Heart left ventricle (tissue), 16 donors: ENCODE measurements around the gene AKR1E2. TPM values are rescaled to one million over a fixed set of nuclear protein-coding genes. Genes with fewer than 3 reads are reported as not detected.

ENCODE experiments used
- ATAC-seq, 4 donors: fragments of 200-7000 bp; cut with Tn5 transposase; one replicate each; pipeline ENCODE4 v1.9.1; 2020 to 2022; ENCODE audit warnings: moderate library complexity in 4 of 4, mild to moderate bottlenecking in 3 of 4, moderate number of reproducible peaks in 1 of 4
- DNase-seq, 5 donors: peaks; one replicate each; pipeline ENCODE4 v3.0.0-alpha.2; 2020
- H3K27ac ChIP-seq, 12 donors: fragments of 200-600 bp; sonication (generic) in 4 of 12; one replicate each; pipeline versions ENCODE4 v1.5.0 to v1.8.0; 2016 to 2022; ENCODE audit warnings: mild to moderate bottlenecking in 2 of 12
- H3K27me3 ChIP-seq, 9 donors: fragments of 200-600 bp; sonication (generic) in 2 of 9; one replicate each; pipeline versions ENCODE4 v1.5.1 to v1.8.0; 2016 to 2022; ENCODE audit warnings: mild to moderate bottlenecking in 3 of 9
- H3K36me3 ChIP-seq, 9 donors: fragments of 200-600 bp; sonication (generic) in 2 of 9; one replicate each; pipeline versions ENCODE4 v1.5.0 to v1.8.0; 2018 to 2022; ENCODE audit warnings: mild to moderate bottlenecking in 2 of 9
- H3K4me1 ChIP-seq, 12 donors: fragments of 200-600 bp; sonication (generic) in 4 of 12; one replicate each; pipeline versions ENCODE4 v1.5.0 to v1.8.0; 2016 to 2022; ENCODE audit warnings: mild to moderate bottlenecking in 3 of 12
- H3K4me3 ChIP-seq, 12 donors: fragments of 200-600 bp; sonication (generic) in 4 of 12; one replicate each; pipeline versions ENCODE4 v1.5.0 to v1.8.0; 2017 to 2022; ENCODE audit warnings: mild to moderate bottlenecking in 9 of 12, moderate library complexity in 4 of 12
- H3K9me3 ChIP-seq, 12 donors: fragments of 200-600 bp; sonication (generic) in 4 of 12; one replicate each; pipeline versions ENCODE4 v1.5.0 to v1.8.0; 2016 to 2022; ENCODE audit warnings: mild to moderate bottlenecking in 1 of 12
- CTCF ChIP-seq, 12 donors: fragments of 200-600 bp; sonication (generic) in 4 of 12; IDR thresholded peaks; one replicate each; pipeline versions ENCODE4 v1.5.0 to v1.8.0; 2018 to 2022; ENCODE audit warnings: antibody characterized with exemption in 12 of 12, mild to moderate bottlenecking in 5 of 12
- POLR2A ChIP-seq, 2 donors: fragments of 450-650 bp; IDR thresholded peaks; one replicate each; pipeline ENCODE4 v1.6.1; 2017; ENCODE audit warnings: antibody characterized with exemption in 2 of 2, mild to moderate bottlenecking in 2 of 2, moderate library complexity in 2 of 2
- WGBS, 4 donors: extraction: QIAGEN DNeasy Blood & Tissue Kit in 2 of 4; methylation state at CpG; one replicate each; pipeline versions ENCODE4 v1.1.5 to v1.1.7; 2013 to 2018; 5-methylcytosine and 5-hydroxymethylcytosine counted together
- intact Hi-C, 10 donors: fragments of 100-400 bp; cut with DNase I; formaldehyde crosslinking; loops; one replicate each; pipeline versions ENCODE4 v1.11.1 to v1.14.2; 2022
- polyA plus RNA-seq, 2 donors: library from polyadenylated mRNA; stranded (reverse); fragments of 200-250 nt; gene quantifications; one replicate each; pipeline ENCODE4 v1.2.3, GENCODE V29; 2013
- total RNA-seq, 9 donors: library from RNA; depleted of rRNA in 2 of 9; stranded (reverse); fragments of >200 nt in 2 of 9; fragmentation: NEBNext Ultra II Directional in 3 of 9; extraction: Animal tissue kit (Norgen Biotek cat#: 25700) in 3 of 9; gene quantifications; one replicate each; pipeline versions ENCODE4 v1.1.0 to v1.2.4, GENCODE V29; 2016 to 2023
- donor health status: ischemic (EF 13 %, LVEDD 7.1; RV severe dilation, severe dysfunction).
- donor health status: healthy with polysubstance abuse.
- donor health status: DM: no; HTN: yes; CAD: no.
- donor health status: DM: no; HTN: no; CAD: no.
- donor health status: ischemic (EF 25% LVEDD 6.9; RV normal size, moderate dysfunction).
- donor health status: ischemic (EF 25% LVEDD 5.7; RV mildly dilated, moderate dysfunction).
- donor health status: healthy.
- donor health status: DM: yes; HTN: yes; CAD: no.
- donor health status: ischemic (EF 35%, LVEDD 5.7; RV mildly dilated, moderate dysfunction).
- donor health status: nonischemic (EF 11% LVEDD 7.7; RV severe dilation, severe dysfunction).
- donor health status: DM: yes; HTN: yes; CAD: no.
- donor health status: PGD.
- donor health status: ischemic (EF 29% LVEDD 5.4; RV normal size, mild dysfunction).
- donor health status: nonischemic (EF 23%, LVEDD 6.1; RV moderate dilation, normal function).

Gene AKR1E2
- total and polyA plus RNA-seq, 11 donors = 1.2 to 8.0 (median 3.8) TPM

- intact Hi-C loops = no loop called here
- no peak for TF ChIP-seq CTCF (IDR thresholded peaks at IDR 0.05)
- TF ChIP-seq POLR2A (IDR thresholded peaks at IDR 0.05) = no peak
- H3K27ac ChIP-seq = peak overlapping the region in 3 of 12 donors; percentile 35 to 49 (median 36)
- WGBS, 4 donors = 84 to 92% (median 86%) methylated on average over 4 of the region's 4 CpGs
- H3K36me3 ChIP-seq = peaks cover 0 to 55% (median 23%) of the 10 kb centered on the region in 9 donors
- H3K27me3 ChIP-seq = no peaks in the 10 kb centered on the region
- DNase-seq (no peak), ATAC-seq (no peak)
- H3K4me3 ChIP-seq = no peak overlapping the region
- H3K4me1 ChIP-seq = peaks cover 0 to 13% (median 2%) of the 10 kb centered on the region in 12 donors
- H3K9me3 ChIP-seq = no peaks in the 10 kb centered on the region
Measured at GRCh38 chr10:4839353-4839752, 13.3 kb downstream of the AKR1E2 start.

- H3K27me3 ChIP-seq = no peaks in the 10 kb centered on the region
- DNase-seq (no peak), ATAC-seq (no peak)
- WGBS, 4 donors = 75 to 94% (median 88%) methylated on average over 2 of the region's 2 CpGs
- H3K27ac ChIP-seq = no peak overlapping the region
- peaks cover 0 to 49% (median 16%) of the 10 kb centered on the region in 9 donors for H3K36me3 ChIP-seq
- H3K4me3 ChIP-seq = no peak overlapping the region
- H3K9me3 ChIP-seq = no peaks in the 10 kb centered on the region
- intact Hi-C loops = loop anchor here in 5 of 10 donors (10.0 kb wide), 3 partner anchors 545 to 785 kb away; no protein-coding TSS in a partner anchor
- TF ChIP-seq POLR2A (IDR thresholded peaks at IDR 0.05) = no peak
- H3K4me1 ChIP-seq = peaks cover 0 to 13% (median 2%) of the 10 kb centered on the region in 12 donors
Measured at GRCh38 chr10:4840151-4840550, 14.1 kb downstream of the AKR1E2 start.

- Histone ChIP-seq H3K36me3 (peaks cover 0 to 25% (median 4%) of the 10 kb centered on the region in 9 donors), H3K9me3 (no peaks in the 10 kb centered on the region), H3K27ac (no peak overlapping the region), H3K4me3 (no peak overlapping the region), H3K27me3 (no peaks in the 10 kb centered on the region), H3K4me1 (peaks cover 0 to 14% (median 4%) of the 10 kb centered on the region in 12 donors)
- TF ChIP-seq CTCF (IDR thresholded peaks at IDR 0.05) (no peak), POLR2A (IDR thresholded peaks at IDR 0.05) (no peak)
- ATAC-seq = no peak
- DNase-seq = no peak
- intact Hi-C loops = loop anchor here in 5 of 10 donors (10.0 kb wide), 3 partner anchors 541 to 781 kb away; no protein-coding TSS in a partner anchor
- 92 to 98% (median 95%) methylated on average over 13 to 16 of the region's 16 CpGs for WGBS, 4 donors
Measured at GRCh38 chr10:4843525-4844180, 17.6 kb downstream of the AKR1E2 start.

GRCh38 chr10:4844864-4845263 is 18.9 kb downstream of the AKR1E2 start:
- DNase-seq = no peak
- no peak overlapping the region for H3K4me3 ChIP-seq
- ATAC-seq = no peak
- 95 to 98% (median 97%) methylated on average over 9 to 25 of the region's 25 CpGs for WGBS, 4 donors
- H3K27ac ChIP-seq = no peak overlapping the region
- no peaks in the 10 kb centered on the region for H3K27me3 ChIP-seq
- intact Hi-C loops = loop anchor here in 9 of 10 donors (5.0 to 10.0 kb wide), 10 partner anchors 137 to 780 kb away; partner anchors contain the start of gene AKR1C3 (in 1 of the 9)
- H3K4me1 ChIP-seq = peaks cover 0 to 18% (median 8%) of the 10 kb centered on the region in 12 donors
- H3K9me3 ChIP-seq = no peaks in the 10 kb centered on the region
- peaks cover 0 to 25% (median 0%) of the 10 kb centered on the region in 9 donors for H3K36me3 ChIP-seq
- TF ChIP-seq POLR2A (IDR thresholded peaks at IDR 0.05) = no peak
- TF ChIP-seq CTCF (IDR thresholded peaks at IDR 0.05) = no peak
